ENCODE measurements around the gene PRR33. TPM values are rescaled to one million over a fixed set of nuclear protein-coding genes. Genes with fewer than 3 reads are reported as not detected.

The PRR33 gene
- total RNA-seq, 2 donors from 2014 or later: not detected

DNA sequence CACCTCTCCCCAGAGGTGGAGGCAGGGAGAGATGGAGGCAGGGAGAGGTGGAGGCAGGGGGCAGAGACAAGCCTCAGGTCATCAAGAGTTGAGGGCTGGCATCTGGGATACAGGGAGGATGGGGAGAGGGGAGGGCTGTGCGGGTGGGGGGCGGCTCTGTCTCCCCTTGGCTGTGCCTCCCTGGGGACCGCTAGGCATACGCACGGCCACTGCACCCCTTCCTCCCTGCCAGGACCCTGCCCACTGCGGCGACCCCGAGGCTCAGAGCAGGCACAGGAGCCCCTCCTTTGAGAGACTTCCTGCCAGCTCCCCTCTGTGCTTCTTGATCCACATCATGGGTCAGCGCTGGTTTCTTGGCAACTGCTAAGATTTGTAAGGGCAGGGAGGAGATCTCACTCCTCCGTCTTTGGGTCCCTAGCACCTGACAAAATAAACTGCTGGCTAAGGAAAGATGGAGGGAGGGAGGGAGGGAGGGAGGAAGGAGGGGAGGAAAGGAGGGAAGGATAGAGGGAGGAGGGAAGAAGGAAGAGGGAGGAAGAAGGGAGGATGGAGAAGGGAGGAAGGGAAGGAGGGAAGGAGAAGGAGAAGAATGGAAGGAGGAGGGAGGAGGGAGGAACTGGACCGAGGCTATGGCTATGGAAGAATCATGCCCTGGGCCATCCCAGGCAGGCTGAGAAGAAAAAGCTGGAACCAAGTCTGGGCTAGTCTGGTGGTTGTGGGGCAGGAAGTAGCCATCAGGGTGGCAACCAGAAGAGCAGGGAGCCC, 18.5 kb downstream of the PRR33 start:
- no peaks in the 10 kb centered on the region for H3K9me3 ChIP-seq
- intact Hi-C loops (cut with DNase I): no loop called here
- no peak overlapping the region for H3K4me3 ChIP-seq
- TF ChIP-seq, protein P1, sequence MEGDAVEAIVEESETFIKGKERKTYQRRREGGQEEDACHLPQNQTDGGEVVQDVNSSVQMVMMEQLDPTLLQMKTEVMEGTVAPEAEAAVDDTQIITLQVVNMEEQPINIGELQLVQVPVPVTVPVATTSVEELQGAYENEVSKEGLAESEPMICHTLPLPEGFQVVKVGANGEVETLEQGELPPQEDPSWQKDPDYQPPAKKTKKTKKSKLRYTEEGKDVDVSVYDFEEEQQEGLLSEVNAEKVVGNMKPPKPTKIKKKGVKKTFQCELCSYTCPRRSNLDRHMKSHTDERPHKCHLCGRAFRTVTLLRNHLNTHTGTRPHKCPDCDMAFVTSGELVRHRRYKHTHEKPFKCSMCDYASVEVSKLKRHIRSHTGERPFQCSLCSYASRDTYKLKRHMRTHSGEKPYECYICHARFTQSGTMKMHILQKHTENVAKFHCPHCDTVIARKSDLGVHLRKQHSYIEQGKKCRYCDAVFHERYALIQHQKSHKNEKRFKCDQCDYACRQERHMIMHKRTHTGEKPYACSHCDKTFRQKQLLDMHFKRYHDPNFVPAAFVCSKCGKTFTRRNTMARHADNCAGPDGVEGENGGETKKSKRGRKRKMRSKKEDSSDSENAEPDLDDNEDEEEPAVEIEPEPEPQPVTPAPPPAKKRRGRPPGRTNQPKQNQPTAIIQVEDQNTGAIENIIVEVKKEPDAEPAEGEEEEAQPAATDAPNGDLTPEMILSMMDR (IDR thresholded peaks at IDR 0.05): no peak
- no peak overlapping the region for H3K9ac ChIP-seq (ENCODE audit: low read depth in 2 of 2, low read length in 2 of 2)
- no peaks in the 10 kb centered on the region for H3K36me3 ChIP-seq
- no peak for DNase-seq
- no peaks in the 10 kb centered on the region for H3K27me3 ChIP-seq
- H3K27ac ChIP-seq: no peak overlapping the region
- H3K4me1 ChIP-seq: no peaks in the 10 kb centered on the region

DNA sequence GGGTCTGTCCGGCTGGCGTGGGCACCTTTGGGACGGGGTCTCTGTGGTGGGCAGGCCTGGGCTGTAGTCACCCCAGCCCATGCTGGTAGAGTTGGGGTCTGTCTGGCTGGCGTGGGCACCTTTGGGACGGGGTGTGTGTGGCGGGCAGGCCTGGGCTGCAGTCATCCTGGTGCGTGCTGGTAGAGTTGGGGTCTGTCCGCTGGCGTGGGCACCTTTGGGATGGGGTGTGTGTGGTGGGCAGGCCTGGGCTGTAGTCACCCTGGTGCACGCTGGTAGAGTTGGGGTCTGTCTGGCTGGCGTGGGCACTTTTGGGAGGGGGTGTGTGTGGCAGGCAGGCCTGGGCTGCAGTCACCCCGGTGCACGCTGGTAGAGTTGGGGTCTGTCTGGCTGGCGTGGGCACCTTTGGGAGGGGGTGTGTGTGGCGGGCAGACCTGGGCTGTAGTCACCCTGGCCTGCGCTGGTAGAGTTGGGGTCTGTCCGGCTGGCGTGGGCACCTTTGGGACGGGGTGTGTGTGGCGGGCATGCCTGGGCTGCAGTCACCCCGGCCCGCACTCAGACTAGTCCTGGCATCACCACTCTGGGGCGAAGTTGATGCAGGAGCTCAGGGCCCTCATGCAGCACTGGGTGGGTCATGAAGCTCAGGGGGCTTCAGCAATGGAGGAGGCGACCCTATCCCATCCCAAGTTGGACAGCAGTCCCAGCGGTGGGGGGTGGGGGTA, 19.3 kb downstream of the PRR33 start:
- no peak overlapping the region for H3K27ac ChIP-seq

DNA sequence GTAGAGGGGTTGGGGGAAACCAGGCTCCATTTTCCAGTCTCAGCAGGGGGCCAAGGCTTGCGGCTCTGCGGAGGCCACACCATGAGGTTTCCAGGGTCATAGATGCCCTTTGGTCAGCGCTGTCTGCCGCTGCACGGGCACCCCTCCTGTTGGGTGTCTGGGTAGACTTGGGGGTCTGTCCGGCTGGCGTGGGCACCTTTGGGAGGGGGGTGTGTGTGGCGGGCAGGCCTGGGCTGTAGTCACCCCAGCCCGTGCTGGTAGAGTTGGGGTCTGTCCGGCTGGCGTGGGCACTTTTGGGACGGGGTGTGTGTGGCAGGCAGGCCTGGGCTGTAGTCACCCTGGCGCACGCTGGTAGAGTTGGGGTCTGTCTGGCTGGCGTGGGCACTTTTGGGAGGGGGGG, 20.2 kb downstream of the PRR33 start:
- peak overlapping the region; percentile 15 for H3K4me3 ChIP-seq
- TF ChIP-seq, protein P1 (IDR thresholded peaks at IDR 0.05): no peak
- H3K27me3 ChIP-seq: no peaks in the 10 kb centered on the region
- H3K4me1 ChIP-seq: no peaks in the 10 kb centered on the region
- DNase-seq: no peak
- intact Hi-C loops (cut with DNase I): no loop called here
- peak overlapping the region; percentile 40 to 58 for H3K9ac ChIP-seq (ENCODE audit: low read depth in 2 of 2, low read length in 2 of 2)
- H3K9me3 ChIP-seq: no peaks in the 10 kb centered on the region
- peak overlapping the region; percentile 57 for H3K27ac ChIP-seq
- no peaks in the 10 kb centered on the region for H3K36me3 ChIP-seq

More for the DNA sequence above, 19.3 kb downstream of the PRR33 start:
- TF ChIP-seq, protein P1 (IDR thresholded peaks at IDR 0.05): no peak
- no peaks in the 10 kb centered on the region for H3K36me3 ChIP-seq
- no peak overlapping the region for H3K4me3 ChIP-seq
- H3K27me3 ChIP-seq: no peaks in the 10 kb centered on the region
- DNase-seq: no peak
- intact Hi-C loops (cut with DNase I): no loop called here
- peak overlapping the region in 1 of 2 donors; percentile 24 for H3K9ac ChIP-seq (ENCODE audit: low read depth in 2 of 2, low read length in 2 of 2)
- H3K4me1 ChIP-seq: no peaks in the 10 kb centered on the region
- no peaks in the 10 kb centered on the region for H3K9me3 ChIP-seq

DNA sequence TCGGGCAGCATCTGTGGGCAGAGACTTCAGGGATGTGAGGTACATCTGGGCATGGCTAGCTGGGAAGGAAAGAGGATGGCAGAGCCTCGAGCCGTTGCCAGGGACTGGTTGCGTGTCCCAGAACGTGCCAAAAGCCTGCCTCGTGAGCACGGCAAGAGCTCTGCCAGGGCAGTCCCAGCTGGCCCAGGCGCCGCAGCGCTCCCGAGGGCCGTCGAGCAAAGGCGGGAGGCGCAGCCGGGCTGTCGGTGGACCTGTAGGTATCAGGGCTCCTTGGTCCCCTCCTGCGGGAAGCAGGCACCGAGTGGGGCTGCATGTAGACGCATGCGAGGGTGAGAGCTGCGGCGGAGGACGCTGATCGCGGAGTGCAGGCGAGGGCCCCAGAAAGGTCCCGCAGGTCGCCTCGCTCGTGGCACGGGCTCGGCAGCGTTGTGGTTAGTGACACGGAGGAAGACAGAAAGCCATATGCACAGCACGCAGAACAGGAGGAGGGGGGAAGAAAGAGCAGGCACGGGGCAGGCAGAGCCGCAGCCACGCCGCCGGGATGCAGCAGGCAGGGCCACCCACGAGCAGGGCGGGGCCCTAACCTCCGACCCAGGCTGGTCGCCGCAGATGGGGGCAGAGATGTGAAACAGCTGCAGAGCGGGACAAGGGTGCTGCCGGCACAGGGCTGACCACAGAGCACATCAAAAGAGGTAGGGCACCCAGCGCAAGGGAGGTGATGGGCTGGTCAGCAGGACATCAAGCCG, 20.8 kb downstream of the PRR33 start:
- peak overlapping the region; percentile 15 for H3K4me3 ChIP-seq
- TF ChIP-seq, protein P1 (IDR thresholded peaks at IDR 0.05): no peak
- no peaks in the 10 kb centered on the region for H3K36me3 ChIP-seq
- intact Hi-C loops (cut with DNase I): no loop called here
- H3K27me3 ChIP-seq: no peaks in the 10 kb centered on the region
- H3K4me1 ChIP-seq: no peaks in the 10 kb centered on the region
- no peaks in the 10 kb centered on the region for H3K9me3 ChIP-seq
- DNase-seq: no peak
- peak overlapping the region; percentile 40 to 58 for H3K9ac ChIP-seq (ENCODE audit: low read depth in 2 of 2, low read length in 2 of 2)
- H3K27ac ChIP-seq: peak overlapping the region; percentile 57

DNA sequence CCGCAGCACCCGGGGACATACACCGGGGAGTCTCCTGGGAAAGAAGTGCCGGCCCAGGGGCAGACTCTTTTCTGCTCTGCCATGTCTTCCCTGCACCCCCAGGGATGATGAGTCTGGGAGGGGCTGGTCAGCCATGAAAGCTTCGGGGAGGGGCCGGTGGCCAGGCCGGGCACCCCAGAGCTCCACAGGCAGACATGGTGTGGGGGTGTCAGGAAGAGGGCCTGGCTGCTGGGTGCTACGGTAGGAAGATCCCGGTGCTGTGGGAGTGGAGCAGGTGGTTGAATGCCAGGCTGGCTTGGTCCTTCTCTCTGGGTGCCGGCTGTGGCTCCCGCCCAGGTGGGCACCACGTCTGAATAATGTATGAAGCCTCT, 21.4 kb downstream of the PRR33 start:
- TF ChIP-seq, protein P1 (IDR thresholded peaks at IDR 0.05): no peak
- no peak for DNase-seq
- H3K4me3 ChIP-seq: peak overlapping the region; percentile 15
- H3K9me3 ChIP-seq: no peaks in the 10 kb centered on the region
- H3K27ac ChIP-seq: peak overlapping the region; percentile 57
- no peaks in the 10 kb centered on the region for H3K27me3 ChIP-seq
- H3K36me3 ChIP-seq: no peaks in the 10 kb centered on the region
- H3K4me1 ChIP-seq: no peaks in the 10 kb centered on the region
- H3K9ac ChIP-seq (ENCODE audit: low read depth in 2 of 2, low read length in 2 of 2): peak overlapping the region; percentile 3 to 58
- intact Hi-C loops (cut with DNase I): no loop called here

Measured in colonic mucosa (tissue), 4 donors.